ENCODE measurements around the gene SLC25A26.
A peak's percentile ranks its signal among the peaks of the same experiment; 100 is the strongest.
"Not testable (repeated sequence)": the region's sequence is repeated elsewhere in the genome, so short reads cannot be mapped to it uniquely, and the experiment has no call there.

Gene SLC25A26

DNA sequence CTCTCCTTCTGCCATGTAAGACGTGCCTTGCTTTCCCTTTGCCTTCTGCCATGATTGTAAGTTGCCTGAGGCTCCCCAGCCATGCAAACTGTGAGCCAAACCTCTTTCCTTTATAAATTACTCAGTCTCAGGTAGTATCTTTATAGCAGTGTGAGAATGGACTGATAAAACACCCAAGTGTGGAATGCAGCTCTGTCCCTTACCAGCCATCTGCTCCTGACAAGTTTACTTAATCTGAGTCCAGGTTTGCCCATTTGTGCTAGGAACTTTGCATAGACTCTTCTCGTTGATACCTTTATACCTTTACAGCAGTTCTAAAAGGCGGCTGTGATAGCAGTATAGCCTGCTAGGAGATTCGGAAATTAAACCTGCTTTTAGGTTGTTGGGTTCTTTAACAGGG is 48.1 kb downstream of the SLC25A26 start:
- H3K27ac ChIP-seq = no peak overlapping the region
- TF ChIP-seq ZFX (IDR thresholded peaks at IDR 0.05) = no peak
- TF ChIP-seq, protein P1, sequence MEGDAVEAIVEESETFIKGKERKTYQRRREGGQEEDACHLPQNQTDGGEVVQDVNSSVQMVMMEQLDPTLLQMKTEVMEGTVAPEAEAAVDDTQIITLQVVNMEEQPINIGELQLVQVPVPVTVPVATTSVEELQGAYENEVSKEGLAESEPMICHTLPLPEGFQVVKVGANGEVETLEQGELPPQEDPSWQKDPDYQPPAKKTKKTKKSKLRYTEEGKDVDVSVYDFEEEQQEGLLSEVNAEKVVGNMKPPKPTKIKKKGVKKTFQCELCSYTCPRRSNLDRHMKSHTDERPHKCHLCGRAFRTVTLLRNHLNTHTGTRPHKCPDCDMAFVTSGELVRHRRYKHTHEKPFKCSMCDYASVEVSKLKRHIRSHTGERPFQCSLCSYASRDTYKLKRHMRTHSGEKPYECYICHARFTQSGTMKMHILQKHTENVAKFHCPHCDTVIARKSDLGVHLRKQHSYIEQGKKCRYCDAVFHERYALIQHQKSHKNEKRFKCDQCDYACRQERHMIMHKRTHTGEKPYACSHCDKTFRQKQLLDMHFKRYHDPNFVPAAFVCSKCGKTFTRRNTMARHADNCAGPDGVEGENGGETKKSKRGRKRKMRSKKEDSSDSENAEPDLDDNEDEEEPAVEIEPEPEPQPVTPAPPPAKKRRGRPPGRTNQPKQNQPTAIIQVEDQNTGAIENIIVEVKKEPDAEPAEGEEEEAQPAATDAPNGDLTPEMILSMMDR (conservative IDR thresholded peaks at IDR 0.05) = no peak

DNA sequence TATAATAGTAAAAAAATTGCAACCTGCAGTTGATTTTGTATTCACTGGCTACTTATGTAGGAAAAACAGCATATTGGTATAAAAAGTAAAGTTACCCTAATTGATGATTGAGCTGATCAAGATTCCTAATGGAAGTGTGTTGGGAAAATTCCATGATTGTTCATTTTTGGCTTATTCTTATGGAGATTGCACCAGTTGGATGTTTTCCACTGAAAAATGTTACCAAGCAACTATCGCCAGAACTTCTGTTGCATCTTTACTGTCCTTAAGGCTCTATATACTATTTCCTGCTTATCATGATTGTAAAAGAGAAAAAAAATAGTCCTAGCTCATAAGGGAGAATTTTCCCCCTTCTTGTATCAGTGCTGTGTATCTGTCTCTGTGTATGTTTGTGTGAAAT is 48.6 kb downstream of the SLC25A26 start:
- TF ChIP-seq, protein P1 (conservative IDR thresholded peaks at IDR 0.05) = no peak
- TF ChIP-seq ZFX (IDR thresholded peaks at IDR 0.05) = no peak
- H3K27ac ChIP-seq = no peak overlapping the region

DNA sequence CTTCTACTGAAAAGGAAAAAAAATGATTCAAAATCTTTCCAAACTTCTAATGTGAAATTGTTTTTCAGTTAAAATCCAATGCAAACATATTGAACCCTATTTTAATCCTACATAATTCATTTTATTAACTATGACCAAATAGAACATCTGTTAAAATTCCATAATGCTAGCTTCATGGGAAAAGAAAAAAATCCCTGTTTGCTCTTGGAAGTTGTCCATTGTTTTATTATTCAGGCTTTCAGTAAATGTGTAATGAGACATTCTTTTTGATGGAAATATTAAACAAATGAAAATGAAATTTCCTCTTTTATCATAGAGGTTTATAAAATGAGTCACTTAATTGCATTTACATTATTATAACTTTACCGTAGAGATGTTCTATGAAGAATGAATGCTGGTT is 49.5 kb downstream of the SLC25A26 start:
- no peak overlapping the region for H3K27ac ChIP-seq
- TF ChIP-seq, protein P1 (conservative IDR thresholded peaks at IDR 0.05) = no peak
- TF ChIP-seq ZFX (IDR thresholded peaks at IDR 0.05) = no peak

DNA sequence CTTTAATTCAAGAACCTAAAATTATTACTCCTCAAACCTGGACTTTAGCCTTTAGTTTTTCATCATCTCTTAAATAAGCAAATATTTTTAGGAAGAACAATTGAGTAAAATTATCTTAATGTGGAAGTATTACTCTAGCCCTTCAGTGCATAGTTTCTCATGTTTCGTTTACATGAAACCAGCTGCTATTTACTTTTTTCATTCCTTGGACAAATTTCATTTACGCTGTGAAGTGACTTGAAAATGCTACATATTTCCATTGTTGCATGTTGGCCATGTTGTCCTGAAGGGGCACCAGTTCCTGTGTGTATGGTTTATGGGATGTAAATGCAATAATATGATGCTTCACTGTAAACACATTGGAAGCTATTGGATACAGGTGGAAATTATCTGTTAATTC is 49.9 kb downstream of the SLC25A26 start:
- TF ChIP-seq, protein P1 (conservative IDR thresholded peaks at IDR 0.05) = no peak
- TF ChIP-seq ZFX (IDR thresholded peaks at IDR 0.05) = no peak
- no peak overlapping the region for H3K27ac ChIP-seq

DNA sequence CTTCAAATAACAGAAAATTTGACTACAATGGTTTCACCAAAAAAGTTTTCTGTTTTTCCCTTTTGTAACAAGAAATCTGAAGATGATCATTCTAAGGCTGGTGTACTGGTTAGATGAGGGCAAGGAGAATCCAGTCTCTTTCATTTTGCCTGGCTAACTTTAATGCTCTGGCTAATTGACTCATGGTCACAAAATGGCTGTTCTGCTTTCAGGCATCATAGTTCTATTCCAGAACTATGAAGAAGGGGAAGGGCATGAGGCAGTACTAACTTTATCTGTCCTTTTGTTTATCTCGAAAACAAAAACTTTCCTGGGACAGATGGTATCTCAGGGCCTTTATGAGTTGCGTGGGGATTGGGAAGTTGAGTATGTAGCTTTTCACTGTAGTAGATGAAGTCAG is 50.4 kb downstream of the SLC25A26 start:
- TF ChIP-seq, protein P1 (conservative IDR thresholded peaks at IDR 0.05) = no peak
- TF ChIP-seq ZFX (IDR thresholded peaks at IDR 0.05) = no peak
- no peak overlapping the region for H3K27ac ChIP-seq

DNA sequence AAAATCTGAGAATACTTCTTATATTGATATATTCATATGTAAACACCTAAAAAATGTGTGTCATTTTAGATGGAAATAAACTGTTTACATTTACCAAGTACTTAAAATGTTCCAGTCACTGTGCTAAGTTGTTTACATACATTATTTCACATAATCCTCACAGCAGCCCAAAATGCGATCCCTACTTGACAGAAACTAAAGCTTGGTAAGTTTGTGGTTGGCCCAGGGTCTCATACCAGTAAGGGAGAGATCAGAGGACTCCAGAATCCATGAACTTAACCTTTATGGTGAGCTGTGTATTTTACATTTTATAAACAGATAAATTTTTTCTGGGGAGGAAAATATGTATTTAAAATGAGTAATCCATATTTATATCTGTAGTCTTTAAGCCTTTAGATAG is 51.2 kb downstream of the SLC25A26 start:
- TF ChIP-seq, protein P1 (conservative IDR thresholded peaks at IDR 0.05) = no peak
- no peak for TF ChIP-seq ZFX (IDR thresholded peaks at IDR 0.05)
- no peak overlapping the region for H3K27ac ChIP-seq

DNA sequence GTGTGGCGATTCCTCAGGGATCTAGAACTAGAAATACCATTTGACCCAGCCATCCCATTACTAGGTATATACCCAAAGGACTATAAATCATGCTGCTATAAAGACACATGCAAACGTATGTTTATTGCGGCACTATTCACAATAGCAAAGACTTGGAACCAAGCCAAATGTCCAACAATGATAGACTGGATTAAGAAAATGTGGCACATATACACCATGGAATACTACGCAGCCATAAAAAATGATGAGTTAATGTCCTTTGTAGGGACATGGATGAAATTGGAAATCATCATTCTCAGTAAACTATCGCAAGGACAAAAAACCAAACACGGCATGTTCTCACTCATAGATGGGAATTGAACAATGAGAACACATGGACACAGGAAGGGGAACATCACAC is 54.0 kb downstream of the SLC25A26 start:
- H3K27ac ChIP-seq = not testable (repeated sequence)

DNA sequence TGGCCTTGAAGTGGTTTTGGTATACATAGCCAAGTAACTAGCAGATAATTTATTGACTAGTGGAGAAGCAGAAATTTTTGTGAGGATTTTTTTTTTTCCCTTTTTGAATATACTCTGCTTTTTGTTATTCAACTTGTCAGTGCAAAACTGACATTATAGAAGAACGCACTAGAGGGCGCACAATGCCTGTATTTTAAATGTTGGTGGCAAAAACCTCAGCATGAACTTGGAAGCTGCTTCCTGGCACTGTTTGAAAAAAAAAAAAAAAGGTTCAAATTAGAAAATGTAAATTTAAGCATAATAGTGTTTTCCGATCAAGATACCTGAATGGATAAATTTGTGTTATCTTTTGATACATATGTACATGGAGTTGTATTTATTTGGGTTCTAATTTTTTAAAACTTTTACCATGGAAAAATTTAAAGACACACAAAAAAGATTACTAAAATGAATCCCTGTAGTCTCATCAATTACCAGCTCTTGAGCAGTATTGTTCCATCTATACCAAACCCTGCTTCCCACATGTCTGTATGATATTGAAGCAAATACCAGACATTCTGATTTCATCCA is 56.0 kb downstream of the SLC25A26 start:
- TF ChIP-seq, protein P1 (conservative IDR thresholded peaks at IDR 0.05) = peak; percentile 76
- no peak for TF ChIP-seq ZFX (IDR thresholded peaks at IDR 0.05)

More for the DNA sequence above, 56.0 kb downstream of the SLC25A26 start:
- no peak overlapping the region for H3K27ac ChIP-seq

Measured in C4-2B (cell line).